ENCODE data around the gene POLDIP2. TPM values are rescaled to one million over a fixed set of nuclear protein-coding genes. Genes with fewer than 3 reads are reported as not detected.

The POLDIP2 gene
- total RNA-seq, 1 donor from 2014 or later, result 127 TPM

- DNase-seq (ENCODE audit: low read depth), result peak; percentile 22
Observed at GRCh38 chr17:28338056-28338768, 19.1 kb downstream of the POLDIP2 start.

GRCh38 chr17:28335959-28336871 is 21.1 kb downstream of the POLDIP2 start:
- peak; percentile 89 for DNase-seq (ENCODE audit: low read depth)

- peak; percentile 100 for DNase-seq (ENCODE audit: low read depth)
Observed at GRCh38 chr17:28335201-28335958, 21.9 kb downstream of the POLDIP2 start, which contains the start of the genes IFT20 and TNFAIP1. IFT20 (minus strand) TSS chr17:28335472; CDS start chr17:28331985, 3,487 bp downstream. TNFAIP1 (plus strand) TSS chr17:28335761; CDS start chr17:28339522, 3,761 bp downstream.

GRCh38 chr17:28334666-28335200 is 22.6 kb downstream of the POLDIP2 start:
- DNase-seq (ENCODE audit: low read depth), result no peak

GRCh38 chr17:28334171-28334570 is 23.2 kb downstream of the POLDIP2 start:
- DNase-seq (ENCODE audit: low read depth), result no peak

- DNase-seq (ENCODE audit: low read depth), result no peak
Observed at GRCh38 chr17:28333083-28333746, 24.1 kb downstream of the POLDIP2 start.

GRCh38 chr17:28331891-28332420 is 25.4 kb downstream of the POLDIP2 start:
- no peak for DNase-seq (ENCODE audit: low read depth)

- DNase-seq (ENCODE audit: low read depth), result no peak
Observed at GRCh38 chr17:28330671-28331070, 26.7 kb downstream of the POLDIP2 start.

GRCh38 chr17:28328325-28328724 is 29.0 kb downstream of the POLDIP2 start:
- DNase-seq (ENCODE audit: low read depth), result no peak

- DNase-seq (ENCODE audit: low read depth), result no peak
Observed at GRCh38 chr17:28327709-28328108, 29.6 kb downstream of the POLDIP2 start.

GRCh38 chr17:28327031-28327607 is 30.2 kb downstream of the POLDIP2 start:
- no peak for DNase-seq (ENCODE audit: low read depth)

- no peak for DNase-seq (ENCODE audit: low read depth)
Observed at GRCh38 chr17:28326114-28326513, 31.2 kb downstream of the POLDIP2 start.

- no peak for DNase-seq (ENCODE audit: low read depth)
Observed at GRCh38 chr17:28325211-28325610, 32.1 kb downstream of the POLDIP2 start.

- DNase-seq (ENCODE audit: low read depth), result no peak
Observed at GRCh38 chr17:28324781-28325180, 32.5 kb downstream of the POLDIP2 start.

- DNase-seq (ENCODE audit: low read depth), result no peak
Observed at GRCh38 chr17:28324267-28324745, 33.0 kb downstream of the POLDIP2 start.

- no peak for DNase-seq (ENCODE audit: low read depth)
Observed at GRCh38 chr17:28320215-28321061, 36.9 kb downstream of the POLDIP2 start.

GRCh38 chr17:28319598-28319935 is 37.8 kb downstream of the POLDIP2 start:
- no peak for DNase-seq (ENCODE audit: low read depth)

GRCh38 chr17:28318759-28319597 is 38.3 kb downstream of the POLDIP2 start, which contains the start of gene TMEM97:
TMEM97 (plus strand) TSS chr17:28319200; CDS start chr17:28319240, 40 bp downstream.
- peak; percentile 99 for DNase-seq (ENCODE audit: low read depth)
